ENCODE measurements around the gene AGAP2. TPM values are rescaled to one million over a fixed set of nuclear protein-coding genes. Genes with fewer than 3 reads are reported as not detected.

AGAP2 gene
- total RNA-seq (2021; fragmentation: NEBNext Ultra II Directional; extraction: Animal tissue kit (Norgen Biotek cat#: 25700)): under 1 TPM; 0.14 to 0.18 (median 0.14) TPM
- long read RNA-seq: 0 reads

DNA sequence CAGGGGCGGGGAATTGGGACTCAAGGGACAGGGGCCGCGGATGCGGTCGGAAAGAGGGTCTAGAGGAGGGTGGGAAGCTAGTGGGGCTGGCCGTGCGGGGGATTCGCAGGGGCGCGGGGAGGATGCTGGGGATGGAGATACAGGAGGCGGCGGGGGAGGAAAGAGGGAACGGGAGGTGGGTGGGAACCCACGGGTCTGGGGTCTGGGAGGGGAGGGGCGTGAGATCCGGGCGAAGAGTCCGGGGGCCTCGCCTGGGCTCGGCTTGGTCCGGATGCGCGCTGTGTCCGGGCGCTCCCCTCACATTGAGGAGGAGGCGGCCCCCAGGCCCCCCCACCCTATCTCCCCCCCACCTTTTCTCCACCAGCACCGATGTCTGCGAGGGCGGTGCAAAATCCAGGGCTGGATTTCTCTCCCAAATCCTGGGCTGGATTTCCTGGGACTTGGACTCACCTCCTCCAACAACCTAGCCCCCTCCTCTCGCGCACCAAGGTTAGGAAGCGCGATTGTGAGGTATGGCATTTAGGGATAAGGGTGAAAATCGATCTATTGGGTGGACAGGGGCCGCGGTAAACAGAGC lies at the start of gene AGAP2:
TSS of gene AGAP2 (minus strand) at position 82 of the 577 bp plus-strand sequence. CDS start 496 bp downstream, outside the sequence.
- DNase-seq: no peak
- Mint-ChIP-seq H3K27ac (no peak within 1 kb of the TSS), H3K4me3 (peak within 1 kb of the TSS; percentile 13), H3K27me3 (ENCODE audit: insufficient read depth) (peaks cover 36% of the 10 kb centered on the region), H3K4me1 (ENCODE audit: low read depth) (peaks cover 26% of the 10 kb centered on the region), H3K9me3 (no peaks in the 10 kb centered on the region), H3K36me3 (ENCODE audit: low read depth) (no peaks in the 10 kb centered on the region)
- TF ChIP-seq CTCF (IDR thresholded peaks at IDR 0.05): no peak

GRCh38 chr12:57783861-57784260 lies 45.3 kb upstream of the AGAP2 start:
- peaks cover 24% of the 10 kb centered on the region for H3K36me3 Mint-ChIP-seq (ENCODE audit: low read depth)
- H3K4me3 Mint-ChIP-seq: peak overlapping the region; percentile 72
- no peak for TF ChIP-seq CTCF (IDR thresholded peaks at IDR 0.05)
- H3K4me1 Mint-ChIP-seq (ENCODE audit: low read depth): peaks cover 22% of the 10 kb centered on the region
- H3K27ac Mint-ChIP-seq: peak overlapping the region; percentile 18; the same call in 1 of the 2 replicates
- H3K9me3 Mint-ChIP-seq: no peaks in the 10 kb centered on the region
- no peaks in the 10 kb centered on the region for H3K27me3 Mint-ChIP-seq (ENCODE audit: insufficient read depth)
- DNase-seq: no peak

- Mint-ChIP-seq H3K4me1 (ENCODE audit: low read depth) (peaks cover 22% of the 10 kb centered on the region), H3K27ac (peak overlapping the region; percentile 85), H3K9me3 (no peaks in the 10 kb centered on the region), H3K36me3 (ENCODE audit: low read depth) (peaks cover 27% of the 10 kb centered on the region), H3K4me3 (peak overlapping the region; percentile 97), H3K27me3 (ENCODE audit: insufficient read depth) (peaks cover 2% of the 10 kb centered on the region; the same call in 1 of the 2 replicates)
- DNase-seq: no peak
- no peak for TF ChIP-seq CTCF (IDR thresholded peaks at IDR 0.05)
Measured at GRCh38 chr12:57783466-57783801, 44.9 kb upstream of the AGAP2 start.

GRCh38 chr12:57782608-57783465 lies 44.3 kb upstream of the AGAP2 start, which contains the start of gene TSFM:
TSFM (plus strand) TSS chr12:57782787; CDS start chr12:57782802, 15 bp downstream.
- H3K4me1 Mint-ChIP-seq (ENCODE audit: low read depth): peaks cover 22% of the 10 kb centered on the region
- TF ChIP-seq CTCF (IDR thresholded peaks at IDR 0.05): peak; percentile 97

GRCh38 chr12:57782243-57782607 lies 43.7 kb upstream of the AGAP2 start:
- Mint-ChIP-seq H3K4me1 (ENCODE audit: low read depth) (peaks cover 22% of the 10 kb centered on the region), H3K27ac (no peak overlapping the region), H3K36me3 (ENCODE audit: low read depth) (peaks cover 23% of the 10 kb centered on the region), H3K27me3 (ENCODE audit: insufficient read depth) (peaks cover 2% of the 10 kb centered on the region; the same call in 1 of the 2 replicates), H3K4me3 (peak overlapping the region; percentile 97), H3K9me3 (no peaks in the 10 kb centered on the region)
- no peak for DNase-seq
- no peak for TF ChIP-seq CTCF (IDR thresholded peaks at IDR 0.05)

More at GRCh38 chr12:57782608-57783465, 44.3 kb upstream of the AGAP2 start, which contains the start of gene TSFM:
- peak; percentile 93 for DNase-seq
- H3K4me3 Mint-ChIP-seq: peak within 1 kb of the TSS; percentile 97
- peak within 1 kb of the TSS; percentile 85 for H3K27ac Mint-ChIP-seq
- H3K9me3 Mint-ChIP-seq: no peaks in the 10 kb centered on the region
- peaks cover 28% of the 10 kb centered on the region for H3K36me3 Mint-ChIP-seq (ENCODE audit: low read depth)
- H3K27me3 Mint-ChIP-seq (ENCODE audit: insufficient read depth): peaks cover 2% of the 10 kb centered on the region; the same call in 1 of the 2 replicates

Measured in HFFc6 (cell line).